Measurements from ENCODE around the gene F2RL3. TPM values are rescaled to one million over a fixed set of nuclear protein-coding genes. Genes with fewer than 3 reads are reported as not detected.

F2RL3 gene
- 0.81 TPM for polyA plus RNA-seq (ENCODE audit: insufficient read length)
- long read RNA-seq, donor 1, partial matches to known transcripts, result 0 of 1 reads
- long read RNA-seq, donor 1, other reads (novel, unspliced or antisense), result 0 of 1 reads
- long read RNA-seq, donor 2, result 0 reads
- long read RNA-seq, donor 3, result 0 reads
- long read RNA-seq, donor 4, result 0 reads
- long read RNA-seq, donor 5, result 0 reads
- long read RNA-seq, donor 6, result 0 reads
- long read RNA-seq, donor 7, result 0 reads
- long read RNA-seq, donor 8, result 0 reads

DNA sequence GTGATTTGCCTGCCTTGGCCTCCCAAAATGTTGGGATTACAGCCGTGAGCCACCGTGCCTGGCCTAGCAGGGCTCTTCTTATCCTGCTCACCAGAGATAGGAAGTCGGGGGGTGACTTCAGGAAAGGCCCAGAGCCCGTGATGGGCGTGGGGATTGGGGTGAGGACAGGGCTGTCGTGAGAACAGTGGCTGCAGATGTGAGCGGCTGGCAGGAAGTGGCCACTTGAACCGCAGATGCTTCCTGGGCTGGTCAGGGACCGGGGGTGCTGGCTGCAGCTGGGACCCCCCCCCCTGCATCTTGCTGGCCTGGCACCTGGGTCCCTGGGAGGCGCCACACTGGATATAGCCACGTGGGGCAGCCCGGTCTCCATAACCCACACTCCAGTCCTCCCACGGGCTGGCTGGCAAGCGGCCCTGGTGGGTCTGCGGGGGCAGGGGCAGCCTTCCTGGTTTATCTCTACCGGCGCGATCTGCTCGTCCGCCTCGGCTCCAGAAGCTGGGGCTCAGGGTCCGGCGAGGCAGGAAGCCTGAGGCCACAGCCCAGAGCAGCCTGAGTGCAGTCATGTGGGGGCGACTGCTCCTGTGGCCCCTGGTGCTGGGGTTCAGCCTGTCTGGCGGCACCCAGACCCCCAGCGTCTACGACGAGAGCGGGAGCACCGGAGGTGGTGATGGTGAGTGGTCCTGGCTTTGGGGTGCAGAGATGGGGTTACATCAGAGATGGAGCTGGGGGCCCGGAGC lies at the start of gene F2RL3:
TSS of gene F2RL3 (plus strand) at position 371 of the 737 bp plus-strand sequence. CDS start at position 562, 191 bp downstream.
- no peak for DNase-seq

DNA sequence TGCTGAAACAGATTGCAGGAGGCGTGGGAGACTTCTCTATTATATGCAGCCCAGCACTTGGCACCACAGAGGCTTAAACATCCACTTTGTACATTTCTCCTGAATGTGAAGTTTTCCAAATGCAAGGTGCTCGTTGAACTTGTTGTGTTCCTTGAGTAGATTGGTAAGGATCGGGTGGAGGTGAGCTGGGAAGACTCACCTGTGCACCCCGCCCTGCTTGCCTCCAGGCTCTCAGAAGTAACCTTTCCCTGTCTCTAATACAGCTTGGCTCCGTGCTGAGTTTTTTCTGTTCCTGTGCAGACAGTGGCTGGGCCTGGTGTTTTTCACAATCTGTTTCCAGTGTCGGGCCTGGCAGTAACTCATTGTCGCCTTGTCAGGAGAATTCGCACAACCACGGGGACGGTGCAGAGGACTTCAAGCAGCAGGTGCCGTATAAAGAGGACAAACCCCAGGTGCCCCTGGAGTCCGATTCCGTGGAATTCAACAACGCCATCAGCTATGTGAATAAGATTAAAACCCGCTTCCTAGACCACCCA lies 47.3 kb upstream of the F2RL3 start:
- DNase-seq, result no peak

GRCh38 chr19:16846901-16847300 lies 41.9 kb upstream of the F2RL3 start:
- DNase-seq, result no peak

- no peak for DNase-seq
Observed at GRCh38 chr19:16847430-16847829, 41.4 kb upstream of the F2RL3 start.

DNA sequence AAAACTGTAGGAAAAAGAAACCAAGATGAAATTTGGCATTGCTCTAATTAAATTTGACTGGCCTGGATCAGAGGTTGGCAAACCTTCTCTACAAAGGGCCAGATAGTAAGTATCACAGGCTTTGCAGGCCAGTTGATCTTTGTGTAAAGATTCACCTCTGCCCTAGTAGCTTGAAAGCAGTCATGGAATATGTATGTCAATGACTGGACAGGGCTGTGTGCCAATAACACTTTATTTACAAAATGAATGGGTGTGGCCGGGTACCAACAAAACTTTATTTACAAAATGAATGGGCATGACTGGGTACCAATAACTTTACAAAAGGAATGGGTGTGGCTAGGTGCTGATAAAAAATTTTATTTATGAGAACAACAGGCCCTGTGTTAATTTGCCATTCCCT lies 39.6 kb upstream of the F2RL3 start:
- no peak for DNase-seq

DNA sequence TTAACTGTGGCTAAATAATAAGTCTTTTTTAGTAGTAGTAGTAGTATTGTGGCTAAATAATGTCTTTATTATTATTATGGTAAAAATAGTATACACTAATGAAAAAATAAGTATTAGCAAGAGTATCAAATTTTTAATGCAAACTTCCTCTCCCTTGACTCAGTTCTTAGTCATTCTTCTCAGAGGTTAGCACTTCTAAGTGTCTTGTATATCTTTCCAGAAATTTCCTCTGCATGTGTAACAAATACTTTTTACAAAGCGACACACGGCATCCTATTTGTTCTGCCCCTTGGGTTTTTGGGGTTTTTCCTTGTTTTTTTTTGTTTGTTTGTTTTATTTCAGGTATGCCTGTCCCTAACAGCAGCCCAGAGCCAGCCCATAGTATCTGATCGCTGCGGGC lies 38.7 kb upstream of the F2RL3 start:
- no peak for DNase-seq

- DNase-seq, result no peak
Observed at GRCh38 chr19:16851031-16851712, 37.6 kb upstream of the F2RL3 start.

DNA sequence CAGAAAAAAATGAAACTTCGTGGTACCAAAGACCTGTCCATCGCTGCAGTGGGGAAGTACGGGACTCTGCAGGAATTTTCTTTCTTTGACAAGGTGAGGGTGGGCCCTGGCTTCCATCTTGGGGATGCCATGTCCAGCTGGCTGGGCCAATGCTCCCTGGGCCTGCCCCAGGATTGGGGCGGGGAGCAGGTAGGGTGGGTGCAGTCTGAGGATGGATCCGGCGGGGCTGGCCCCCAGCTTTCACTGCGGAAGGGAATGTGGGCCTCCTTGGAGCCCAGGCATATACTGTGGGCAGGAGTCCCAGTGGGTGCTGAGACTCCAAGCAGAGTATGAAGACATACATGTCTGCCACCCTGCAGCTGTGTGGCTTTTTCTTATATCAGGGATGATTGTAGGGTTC lies 35.7 kb upstream of the F2RL3 start:
- DNase-seq, result no peak

DNA sequence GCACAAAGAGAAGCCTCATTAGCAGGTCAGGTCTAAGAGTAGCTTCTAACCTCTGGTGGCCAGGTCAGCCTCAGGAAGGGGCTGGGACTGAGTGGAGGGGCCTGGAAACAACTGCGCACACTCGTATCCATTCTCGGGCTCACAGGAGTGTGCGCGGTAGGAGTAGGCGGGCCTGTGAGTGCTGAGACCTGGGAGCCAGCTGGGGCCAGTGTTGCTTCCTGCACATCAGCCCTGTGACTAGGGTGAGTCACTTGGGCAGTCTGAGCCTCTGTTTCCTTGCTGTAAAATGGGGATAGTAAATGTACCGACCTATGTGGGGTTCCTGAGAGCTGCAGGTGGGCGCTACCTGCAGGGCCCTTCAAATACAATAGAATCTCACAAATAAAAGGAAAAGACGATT lies 32.7 kb upstream of the F2RL3 start:
- DNase-seq, result no peak

DNA sequence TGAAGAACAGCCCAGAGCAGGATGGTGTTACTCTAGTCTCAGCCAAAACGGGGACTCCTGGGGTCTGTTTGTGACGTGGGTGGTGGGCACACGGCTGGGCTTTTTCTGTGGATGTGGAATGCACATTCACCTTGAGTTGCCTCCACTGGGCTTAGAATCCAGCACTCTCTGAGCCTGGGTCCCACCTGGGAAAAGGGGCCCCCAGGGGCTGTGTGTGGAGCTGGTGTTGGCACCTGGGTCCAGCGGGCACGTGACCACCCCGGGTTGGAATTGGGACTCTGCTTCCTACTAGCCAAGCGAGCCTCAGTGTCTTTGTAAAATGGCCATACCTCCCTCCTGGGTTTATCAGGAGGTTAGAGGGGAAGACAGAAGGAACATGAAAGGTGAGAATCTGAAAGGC lies 29.2 kb upstream of the F2RL3 start:
- no peak for DNase-seq

GRCh38 chr19:16860118-16860517 lies 28.7 kb upstream of the F2RL3 start:
- no peak for DNase-seq

- no peak for DNase-seq
Observed at GRCh38 chr19:16861011-16861410, 27.8 kb upstream of the F2RL3 start.

DNA sequence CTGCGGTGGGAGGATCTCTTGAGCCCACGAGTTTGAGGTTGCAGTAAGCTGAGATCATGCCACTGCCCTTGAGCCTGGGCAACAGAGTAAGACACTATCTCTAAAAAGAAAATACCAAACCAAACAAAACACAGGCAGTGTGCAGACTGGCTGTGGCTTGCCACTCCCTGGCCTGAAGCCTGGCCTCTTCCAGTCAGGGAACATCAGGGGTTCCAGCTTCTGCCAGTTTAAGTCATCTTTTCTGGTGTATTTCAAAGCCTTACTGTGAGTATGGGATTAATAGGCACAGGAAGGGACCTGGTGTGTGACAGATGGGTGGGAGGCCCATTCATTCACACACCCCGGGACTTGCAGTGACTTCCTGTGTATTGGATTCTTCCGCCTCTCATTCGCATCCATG lies 27.0 kb upstream of the F2RL3 start:
- DNase-seq, result no peak

- DNase-seq, result no peak
Observed at GRCh38 chr19:16862826-16863415, 25.9 kb upstream of the F2RL3 start.

GRCh38 chr19:16867211-16867610 lies 21.6 kb upstream of the F2RL3 start:
- DNase-seq, result no peak

GRCh38 chr19:16868423-16869130 lies 20.2 kb upstream of the F2RL3 start:
- DNase-seq, result no peak

DNA sequence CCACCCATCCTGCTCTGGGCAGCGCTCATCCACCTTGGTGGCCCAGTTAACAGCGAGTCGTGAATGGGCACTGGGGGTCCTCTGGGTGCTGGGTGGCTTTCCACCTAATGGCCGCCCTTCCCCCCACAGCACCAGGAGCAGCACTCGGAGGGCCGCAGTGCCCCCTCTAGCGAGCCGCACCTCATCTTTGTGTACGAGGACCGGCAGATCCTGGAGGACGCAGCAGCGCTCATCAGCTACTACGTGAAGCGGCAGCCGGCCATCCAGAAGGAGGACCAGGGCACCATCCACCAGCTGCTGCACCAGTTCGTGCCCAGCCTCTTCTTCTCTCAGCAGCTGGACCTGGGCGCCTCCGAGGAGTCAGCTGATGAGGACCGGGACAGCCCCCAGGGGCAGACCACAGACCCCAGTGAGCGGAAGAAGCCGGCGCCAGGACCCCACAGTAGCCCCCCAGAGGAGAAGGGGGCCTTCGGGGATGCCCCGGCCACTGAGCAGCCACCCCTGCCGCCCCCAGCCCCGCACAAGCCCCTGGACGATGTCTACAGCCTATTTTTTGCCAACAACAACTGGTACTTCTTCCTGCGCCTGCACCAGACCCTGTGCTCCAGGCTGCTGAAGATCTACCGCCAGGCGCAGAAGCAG lies 19.3 kb upstream of the F2RL3 start:
- DNase-seq, result no peak

DNA sequence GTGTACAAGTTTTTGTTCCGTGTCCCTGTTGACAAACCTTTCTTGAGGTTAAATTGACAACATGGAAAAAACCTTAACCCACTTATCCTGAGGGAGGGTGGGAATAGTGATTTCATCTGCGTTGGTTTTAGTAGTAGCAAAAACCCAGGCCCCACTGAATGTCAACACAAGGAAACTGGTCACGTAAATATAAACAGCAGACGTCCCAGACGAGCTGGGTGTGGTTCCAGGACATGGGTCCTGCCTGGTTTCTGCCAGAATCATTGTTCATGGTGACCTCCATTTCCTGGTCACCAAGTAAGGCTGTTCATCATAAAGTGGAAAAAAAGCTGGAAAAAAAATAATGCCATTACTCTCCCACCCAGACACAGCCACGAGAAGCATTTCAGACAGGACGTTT lies 16.9 kb upstream of the F2RL3 start:
- no peak for DNase-seq

DNA sequence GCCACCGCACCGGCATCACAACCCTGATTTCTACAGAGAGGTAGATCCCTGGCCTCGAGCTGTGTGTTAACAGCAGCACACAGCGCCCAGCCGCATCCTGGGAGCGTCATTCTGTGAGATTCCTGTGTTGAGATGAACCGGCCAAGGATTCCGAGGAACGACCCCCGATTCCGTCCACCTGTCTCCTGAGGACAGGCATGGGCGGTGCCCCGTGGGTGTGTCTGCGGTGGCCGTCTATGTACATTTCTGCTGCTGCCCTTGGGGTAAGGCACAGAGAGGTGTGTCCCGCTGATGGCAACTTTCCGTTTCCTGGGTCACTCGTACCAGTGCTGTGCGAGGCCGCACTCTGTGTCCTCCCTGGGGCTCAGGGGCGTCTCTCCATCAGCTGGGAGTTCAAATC lies 16.1 kb upstream of the F2RL3 start:
- DNase-seq, result no peak

DNA sequence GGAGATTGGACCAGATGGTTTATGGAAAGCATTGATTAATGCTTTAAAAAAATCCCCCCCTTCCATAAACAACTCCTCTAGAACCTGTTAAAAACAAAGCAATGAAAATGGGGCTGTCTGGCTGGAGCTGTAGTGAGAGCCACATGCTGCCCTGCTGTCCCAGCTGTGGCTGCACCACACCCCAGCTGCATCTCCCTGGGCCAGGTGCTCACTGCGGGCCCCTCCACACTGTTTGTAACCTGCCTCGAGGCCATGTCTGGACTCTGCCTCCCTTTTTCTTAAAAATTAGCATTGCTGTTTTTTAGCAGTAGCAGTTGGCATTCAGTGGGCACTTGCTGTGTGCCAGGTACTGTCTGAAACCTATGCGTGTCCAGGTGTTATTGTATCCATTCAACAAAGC lies 15.2 kb upstream of the F2RL3 start:
- no peak for DNase-seq

GRCh38 chr19:16874250-16874977 lies 14.4 kb upstream of the F2RL3 start:
- no peak for DNase-seq
